ENCODE measurements around the gene TMEM208. TPM values are rescaled to one million over a fixed set of nuclear protein-coding genes. Genes with fewer than 3 reads are reported as not detected.

Gene TMEM208
- total RNA-seq, 1 experiment from 2014 or later: 48.4 TPM

- TF ChIP-seq ARID4B (CRISPR knock-in tag; IDR thresholded peaks at IDR 0.05; ENCODE audit: borderline replicate concordance): peak; percentile 73; the same call in 1 of the 2 replicates
- peak; percentile 78; the same call in 1 of the 2 replicates for TF ChIP-seq TEAD1 (CRISPR knock-in tag; IDR thresholded peaks at IDR 0.05)
- peak; percentile 57; the same call in 1 of the 2 replicates for TF ChIP-seq E2F4 (CRISPR knock-in tag; IDR thresholded peaks at IDR 0.05; ENCODE audit: borderline replicate concordance, low read depth)
- TF ChIP-seq, protein P1, sequence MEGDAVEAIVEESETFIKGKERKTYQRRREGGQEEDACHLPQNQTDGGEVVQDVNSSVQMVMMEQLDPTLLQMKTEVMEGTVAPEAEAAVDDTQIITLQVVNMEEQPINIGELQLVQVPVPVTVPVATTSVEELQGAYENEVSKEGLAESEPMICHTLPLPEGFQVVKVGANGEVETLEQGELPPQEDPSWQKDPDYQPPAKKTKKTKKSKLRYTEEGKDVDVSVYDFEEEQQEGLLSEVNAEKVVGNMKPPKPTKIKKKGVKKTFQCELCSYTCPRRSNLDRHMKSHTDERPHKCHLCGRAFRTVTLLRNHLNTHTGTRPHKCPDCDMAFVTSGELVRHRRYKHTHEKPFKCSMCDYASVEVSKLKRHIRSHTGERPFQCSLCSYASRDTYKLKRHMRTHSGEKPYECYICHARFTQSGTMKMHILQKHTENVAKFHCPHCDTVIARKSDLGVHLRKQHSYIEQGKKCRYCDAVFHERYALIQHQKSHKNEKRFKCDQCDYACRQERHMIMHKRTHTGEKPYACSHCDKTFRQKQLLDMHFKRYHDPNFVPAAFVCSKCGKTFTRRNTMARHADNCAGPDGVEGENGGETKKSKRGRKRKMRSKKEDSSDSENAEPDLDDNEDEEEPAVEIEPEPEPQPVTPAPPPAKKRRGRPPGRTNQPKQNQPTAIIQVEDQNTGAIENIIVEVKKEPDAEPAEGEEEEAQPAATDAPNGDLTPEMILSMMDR (IDR thresholded peaks at IDR 0.05): no peak
- TF ChIP-seq CBFB (CRISPR knock-in tag; IDR thresholded peaks at IDR 0.05; ENCODE audit: low read depth): no peak
- peak; percentile 20; the same call in 1 of the 2 replicates for TF ChIP-seq ZNF281 (CRISPR knock-in tag; IDR thresholded peaks at IDR 0.05)
- no peak for TF ChIP-seq JUN (CRISPR knock-in tag; IDR thresholded peaks at IDR 0.05)
- TF ChIP-seq E2F5 (CRISPR knock-in tag; IDR thresholded peaks at IDR 0.05): peak; percentile 90; the same call in 1 of the 2 replicates
- TF ChIP-seq ELF4 (CRISPR knock-in tag; IDR thresholded peaks at IDR 0.05; ENCODE audit: low read depth): no peak
- no peak for TF ChIP-seq NR3C1 (CRISPR knock-in tag; conservative IDR thresholded peaks at IDR 0.05; ENCODE audit: low read depth)
- no peak for TF ChIP-seq NR1H2 (CRISPR knock-in tag; IDR thresholded peaks at IDR 0.05)
- TF ChIP-seq, protein P2, sequence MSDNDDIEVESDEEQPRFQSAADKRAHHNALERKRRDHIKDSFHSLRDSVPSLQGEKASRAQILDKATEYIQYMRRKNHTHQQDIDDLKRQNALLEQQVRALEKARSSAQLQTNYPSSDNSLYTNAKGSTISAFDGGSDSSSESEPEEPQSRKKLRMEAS (CRISPR knock-in tag; IDR thresholded peaks at IDR 0.05): peak; percentile 87
- TF ChIP-seq HMGA2 (CRISPR knock-in tag; IDR thresholded peaks at IDR 0.05): no peak
- no peak for TF ChIP-seq JAZF1 (CRISPR knock-in tag; IDR thresholded peaks at IDR 0.05)
- TF ChIP-seq MYBL2 (CRISPR knock-in tag; IDR thresholded peaks at IDR 0.05): peak; percentile 69; the same call in 1 of the 2 replicates
- TF ChIP-seq, protein P3, sequence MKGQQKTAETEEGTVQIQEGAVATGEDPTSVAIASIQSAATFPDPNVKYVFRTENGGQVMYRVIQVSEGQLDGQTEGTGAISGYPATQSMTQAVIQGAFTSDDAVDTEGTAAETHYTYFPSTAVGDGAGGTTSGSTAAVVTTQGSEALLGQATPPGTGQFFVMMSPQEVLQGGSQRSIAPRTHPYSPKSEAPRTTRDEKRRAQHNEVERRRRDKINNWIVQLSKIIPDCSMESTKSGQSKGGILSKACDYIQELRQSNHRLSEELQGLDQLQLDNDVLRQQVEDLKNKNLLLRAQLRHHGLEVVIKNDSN (CRISPR knock-in tag; IDR thresholded peaks at IDR 0.05): no peak
- TF ChIP-seq, protein P4, sequence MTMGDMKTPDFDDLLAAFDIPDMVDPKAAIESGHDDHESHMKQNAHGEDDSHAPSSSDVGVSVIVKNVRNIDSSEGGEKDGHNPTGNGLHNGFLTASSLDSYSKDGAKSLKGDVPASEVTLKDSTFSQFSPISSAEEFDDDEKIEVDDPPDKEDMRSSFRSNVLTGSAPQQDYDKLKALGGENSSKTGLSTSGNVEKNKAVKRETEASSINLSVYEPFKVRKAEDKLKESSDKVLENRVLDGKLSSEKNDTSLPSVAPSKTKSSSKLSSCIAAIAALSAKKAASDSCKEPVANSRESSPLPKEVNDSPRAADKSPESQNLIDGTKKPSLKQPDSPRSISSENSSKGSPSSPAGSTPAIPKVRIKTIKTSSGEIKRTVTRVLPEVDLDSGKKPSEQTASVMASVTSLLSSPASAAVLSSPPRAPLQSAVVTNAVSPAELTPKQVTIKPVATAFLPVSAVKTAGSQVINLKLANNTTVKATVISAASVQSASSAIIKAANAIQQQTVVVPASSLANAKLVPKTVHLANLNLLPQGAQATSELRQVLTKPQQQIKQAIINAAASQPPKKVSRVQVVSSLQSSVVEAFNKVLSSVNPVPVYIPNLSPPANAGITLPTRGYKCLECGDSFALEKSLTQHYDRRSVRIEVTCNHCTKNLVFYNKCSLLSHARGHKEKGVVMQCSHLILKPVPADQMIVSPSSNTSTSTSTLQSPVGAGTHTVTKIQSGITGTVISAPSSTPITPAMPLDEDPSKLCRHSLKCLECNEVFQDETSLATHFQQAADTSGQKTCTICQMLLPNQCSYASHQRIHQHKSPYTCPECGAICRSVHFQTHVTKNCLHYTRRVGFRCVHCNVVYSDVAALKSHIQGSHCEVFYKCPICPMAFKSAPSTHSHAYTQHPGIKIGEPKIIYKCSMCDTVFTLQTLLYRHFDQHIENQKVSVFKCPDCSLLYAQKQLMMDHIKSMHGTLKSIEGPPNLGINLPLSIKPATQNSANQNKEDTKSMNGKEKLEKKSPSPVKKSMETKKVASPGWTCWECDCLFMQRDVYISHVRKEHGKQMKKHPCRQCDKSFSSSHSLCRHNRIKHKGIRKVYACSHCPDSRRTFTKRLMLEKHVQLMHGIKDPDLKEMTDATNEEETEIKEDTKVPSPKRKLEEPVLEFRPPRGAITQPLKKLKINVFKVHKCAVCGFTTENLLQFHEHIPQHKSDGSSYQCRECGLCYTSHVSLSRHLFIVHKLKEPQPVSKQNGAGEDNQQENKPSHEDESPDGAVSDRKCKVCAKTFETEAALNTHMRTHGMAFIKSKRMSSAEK (CRISPR knock-in tag; IDR thresholded peaks at IDR 0.05; ENCODE audit: borderline replicate concordance): no peak
- TF ChIP-seq ZNF671 (CRISPR knock-in tag; IDR thresholded peaks at IDR 0.05): no peak
- TF ChIP-seq ETV6 (CRISPR knock-in tag; IDR thresholded peaks at IDR 0.05): peak; percentile 9; the same call in 1 of the 2 replicates
- no peak for TF ChIP-seq RORB (CRISPR knock-in tag; IDR thresholded peaks at IDR 0.05)
- TF ChIP-seq CREM (CRISPR knock-in tag; IDR thresholded peaks at IDR 0.05): no peak
Observed at GRCh38 chr16:67177743-67178699, 48.9 kb upstream of the TMEM208 start (continued).

Data from WTC11 (cell line).